Endothelial cell (in vitro differentiated cells): ENCODE measurements around the gene STK10. TPM values are rescaled to one million over a fixed set of nuclear protein-coding genes. Genes with fewer than 3 reads are reported as not detected.

Experiments used
- DNase-seq: peaks from one replicate; pipeline ENCODE4 v3.0.0; 2021; ENCODE audit warnings: low spot score
- H3K27ac Mint-ChIP-seq: one replicate; pipeline ENCODE4 v1.8.0; 2021; ENCODE audit warnings: mixed read lengths, inconsistent platforms; ENCODE audit not compliant: unreplicated experiment
- H3K27me3 Mint-ChIP-seq: one replicate; pipeline ENCODE4 v1.8.0; 2021; ENCODE audit warnings: mild to moderate bottlenecking, moderate library complexity, mixed read lengths, inconsistent platforms; ENCODE audit not compliant: unreplicated experiment
- H3K36me3 Mint-ChIP-seq: one replicate; pipeline ENCODE4 v1.8.0; 2021; ENCODE audit warnings: mild to moderate bottlenecking, low read depth, mixed read lengths, inconsistent platforms; ENCODE audit not compliant: unreplicated experiment
- H3K4me1 Mint-ChIP-seq: one replicate; pipeline ENCODE4 v1.8.0; 2021; ENCODE audit warnings: mild to moderate bottlenecking, mixed read lengths, inconsistent platforms; ENCODE audit not compliant: unreplicated experiment
- H3K4me3 Mint-ChIP-seq: one replicate; pipeline ENCODE4 v1.8.0; 2021; ENCODE audit warnings: mild to moderate bottlenecking, mixed read lengths, inconsistent platforms; ENCODE audit not compliant: unreplicated experiment
- H3K9me3 Mint-ChIP-seq: one replicate; pipeline ENCODE4 v1.8.0; 2021; ENCODE audit warnings: mixed read lengths, inconsistent platforms; ENCODE audit not compliant: unreplicated experiment
- total RNA-seq: library from RNA; stranded (reverse); fragmentation: NEBNext Ultra II Directional; extraction: Animal tissue kit (Norgen Biotek cat#: 25700); gene quantifications from one replicate; pipeline ENCODE4 v1.2.1, GENCODE V29; 2021; ENCODE audit not compliant: unreplicated experiment
- TF ChIP-seq, protein P1 (sequence below): fragments of 200-600 bp; sonication (generic); IDR thresholded peaks from one replicate; pipeline ENCODE4 v1.5.0; 2021; ENCODE audit warnings: antibody characterized with exemption; ENCODE audit not compliant: unreplicated experiment

STK10 gene
- total RNA-seq, 1 donor from 2014 or later, result 69.3 TPM

DNA sequence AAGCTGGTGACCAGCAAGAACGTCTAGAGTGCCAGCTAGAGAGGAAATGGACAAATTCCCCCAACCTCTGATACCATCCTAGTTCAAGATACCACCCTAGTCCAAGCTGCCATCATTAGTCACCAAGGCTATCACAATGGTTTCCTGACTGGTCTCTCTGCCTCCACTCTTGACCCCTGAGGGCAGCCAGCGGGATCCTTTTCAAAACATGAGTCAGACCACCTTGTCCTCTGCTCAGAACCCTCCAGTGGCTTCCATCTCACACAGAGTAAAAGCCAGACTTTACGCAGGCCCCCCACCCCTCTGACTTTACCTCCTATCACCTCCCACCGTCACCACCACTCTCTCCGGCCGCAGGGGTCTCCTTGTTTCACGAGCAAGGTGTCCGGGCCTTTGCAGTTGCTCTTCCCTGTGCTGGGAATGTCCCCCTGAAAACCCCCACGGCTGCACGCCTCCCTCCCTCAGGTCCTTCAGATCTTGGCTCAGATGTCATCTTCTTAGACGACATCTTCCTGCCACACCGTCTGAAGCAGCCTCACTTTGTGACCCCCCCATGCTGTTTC, 139.4 kb downstream of the STK10 start:
- H3K36me3 Mint-ChIP-seq, result peaks cover 63% of the 10 kb centered on the region
- peaks cover 7% of the 10 kb centered on the region for H3K27me3 Mint-ChIP-seq
- TF ChIP-seq, protein P1, sequence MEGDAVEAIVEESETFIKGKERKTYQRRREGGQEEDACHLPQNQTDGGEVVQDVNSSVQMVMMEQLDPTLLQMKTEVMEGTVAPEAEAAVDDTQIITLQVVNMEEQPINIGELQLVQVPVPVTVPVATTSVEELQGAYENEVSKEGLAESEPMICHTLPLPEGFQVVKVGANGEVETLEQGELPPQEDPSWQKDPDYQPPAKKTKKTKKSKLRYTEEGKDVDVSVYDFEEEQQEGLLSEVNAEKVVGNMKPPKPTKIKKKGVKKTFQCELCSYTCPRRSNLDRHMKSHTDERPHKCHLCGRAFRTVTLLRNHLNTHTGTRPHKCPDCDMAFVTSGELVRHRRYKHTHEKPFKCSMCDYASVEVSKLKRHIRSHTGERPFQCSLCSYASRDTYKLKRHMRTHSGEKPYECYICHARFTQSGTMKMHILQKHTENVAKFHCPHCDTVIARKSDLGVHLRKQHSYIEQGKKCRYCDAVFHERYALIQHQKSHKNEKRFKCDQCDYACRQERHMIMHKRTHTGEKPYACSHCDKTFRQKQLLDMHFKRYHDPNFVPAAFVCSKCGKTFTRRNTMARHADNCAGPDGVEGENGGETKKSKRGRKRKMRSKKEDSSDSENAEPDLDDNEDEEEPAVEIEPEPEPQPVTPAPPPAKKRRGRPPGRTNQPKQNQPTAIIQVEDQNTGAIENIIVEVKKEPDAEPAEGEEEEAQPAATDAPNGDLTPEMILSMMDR, result no peak
- DNase-seq, result no peak
- no peak overlapping the region for H3K27ac Mint-ChIP-seq
- H3K9me3 Mint-ChIP-seq, result no peaks in the 10 kb centered on the region
- H3K4me1 Mint-ChIP-seq, result peaks cover 13% of the 10 kb centered on the region
- H3K4me3 Mint-ChIP-seq, result peak overlapping the region; percentile 71

DNA sequence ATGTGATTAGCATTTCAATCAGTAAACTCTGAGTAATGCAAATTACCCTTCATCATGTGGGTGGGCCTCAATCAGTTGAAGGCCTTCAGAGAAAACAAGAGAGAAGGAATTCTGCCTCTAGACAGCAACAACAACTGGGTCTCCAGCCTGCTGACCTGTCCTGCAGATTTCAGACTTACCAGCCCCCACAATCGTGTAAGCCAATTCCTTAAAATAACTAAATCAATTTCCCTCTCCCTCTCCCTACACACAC, 139.9 kb downstream of the STK10 start:
- peaks cover 7% of the 10 kb centered on the region for H3K27me3 Mint-ChIP-seq
- DNase-seq, result no peak
- peak overlapping the region; percentile 71 for H3K4me3 Mint-ChIP-seq
- H3K36me3 Mint-ChIP-seq, result peaks cover 58% of the 10 kb centered on the region
- H3K4me1 Mint-ChIP-seq, result peaks cover 13% of the 10 kb centered on the region
- TF ChIP-seq, protein P1, result no peak
- no peaks in the 10 kb centered on the region for H3K9me3 Mint-ChIP-seq
- H3K27ac Mint-ChIP-seq, result no peak overlapping the region

- Mint-ChIP-seq H3K27ac (no peak overlapping the region), H3K36me3 (peaks cover 52% of the 10 kb centered on the region), H3K9me3 (no peaks in the 10 kb centered on the region), H3K27me3 (peaks cover 6% of the 10 kb centered on the region), H3K4me1 (peaks cover 13% of the 10 kb centered on the region), H3K4me3 (no peak overlapping the region)
- TF ChIP-seq, protein P1, result no peak
- DNase-seq, result no peak
Measured at GRCh38 chr5:172046593-172046992, 141.4 kb downstream of the STK10 start.

DNA sequence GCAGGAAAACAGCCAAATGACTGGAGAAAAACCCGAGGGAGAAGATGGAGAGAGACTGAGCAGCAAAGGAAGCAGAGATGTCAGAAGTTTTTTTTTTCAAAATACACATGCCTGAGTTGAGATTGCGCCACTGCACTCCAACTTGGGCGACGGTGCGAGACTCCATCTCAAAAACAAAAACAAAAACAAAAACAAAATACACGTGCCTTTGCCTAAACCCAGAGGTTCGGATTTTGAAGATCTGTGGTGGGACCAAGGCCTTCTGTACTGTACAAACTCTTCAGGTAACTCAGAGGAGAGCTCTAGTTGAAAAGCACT, 142.8 kb downstream of the STK10 start:
- Mint-ChIP-seq H3K27me3 (peaks cover 4% of the 10 kb centered on the region), H3K36me3 (peaks cover 45% of the 10 kb centered on the region), H3K9me3 (no peaks in the 10 kb centered on the region), H3K4me3 (no peak overlapping the region), H3K27ac (no peak overlapping the region), H3K4me1 (peaks cover 12% of the 10 kb centered on the region)
- no peak for DNase-seq
- TF ChIP-seq, protein P1, result no peak

GRCh38 chr5:172044631-172045314, 143.3 kb downstream of the STK10 start:
- H3K36me3 Mint-ChIP-seq, result peaks cover 43% of the 10 kb centered on the region
- no peaks in the 10 kb centered on the region for H3K9me3 Mint-ChIP-seq
- DNase-seq, result no peak
- H3K27ac Mint-ChIP-seq, result no peak overlapping the region
- peaks cover 4% of the 10 kb centered on the region for H3K27me3 Mint-ChIP-seq
- TF ChIP-seq, protein P1, result no peak
- H3K4me1 Mint-ChIP-seq, result peaks cover 9% of the 10 kb centered on the region
- no peak overlapping the region for H3K4me3 Mint-ChIP-seq
